HepG2 (cell line): ENCODE data around the gene TTYH1. TPM values are rescaled to one million over a fixed set of nuclear protein-coding genes. Genes with fewer than 3 reads are reported as not detected.

Source experiments
- ATAC-seq: fragments of 200-7000 bp; cut with Tn5 transposase; 3 replicates; pipeline ENCODE4 v1.9.1; 2020; ENCODE audit warnings: mild to moderate bottlenecking, moderate library complexity
- BruUV-seq: library from RNA; stranded (reverse); fragments of 400-500 nt; replicated peaks from 2 replicates; lab custom pipeline; 2021; lab: Mats Ljungman, UMichigan
- CTCF ChIA-PET: fragments of 300-600 bp; formaldehyde crosslinking; extraction: SDS; loops from one replicate; lab custom pipeline; 2021; ENCODE audit warnings: low total read pairs, inconsistent platforms, low intra/inter-chr PET ratio; lab: Yijun Ruan, JAX
- POLR2A ChIA-PET: fragments of 350-600 bp; sonication (Branson Sonifier 250); formaldehyde crosslinking; loops from one replicate; lab custom pipeline; 2020; ENCODE audit warnings: antibody characterized with exemption, inconsistent platforms; lab: Yijun Ruan, JAX
- DNase-seq: peaks from one replicate; pipeline ENCODE4 v3.0.0-alpha.2; 2015; ENCODE audit warnings: low spot score
- FAIRE-seq: peaks from 3 replicates; lab custom pipeline; 2011; peaks lifted over from hg19 to GRCh38; lab: Jason Lieb, UNC
- H2AFZ ChIP-seq: one replicate; pipeline ENCODE4 v1.6.1; 2011; ENCODE audit warnings: low read length, inconsistent platforms
- H3K27ac ChIP-seq: fragments of 300-600 bp; 3 replicates; pipeline ENCODE4 v1.8.0; 2011; ENCODE audit warnings: mixed run types, mild to moderate bottlenecking, mixed read lengths, low read length, inconsistent platforms; ENCODE audit not compliant: insufficient read depth; ENCODE audit errors: extremely low read length
- H3K27me3 ChIP-seq, 2 experiments: fragments of 200-600 bp in 1 of 2; 2 replicates in 1 of 2; 3 replicates in 1 of 2; pipeline versions ENCODE4 v1.6.0 to v1.8.0; 2011; ENCODE audit warnings: low read length in 2 of 2, mild to moderate bottlenecking in 2 of 2, moderate library complexity in 2 of 2, inconsistent platforms in 1 of 2; ENCODE audit not compliant: insufficient read depth in 2 of 2, control insufficient read depth in 1 of 2
- H3K36me3 ChIP-seq, 2 experiments: fragments of 200-600 bp in 1 of 2; replicated peaks in 1 of 2; 2 replicates in 1 of 2; 3 replicates in 1 of 2; pipeline versions ENCODE4 v1.5.1 to v1.8.0; 2011; ENCODE audit warnings: low read length in 2 of 2, inconsistent platforms in 1 of 2; ENCODE audit not compliant: insufficient read depth in 2 of 2, control insufficient read depth in 1 of 2
- H3K4me1 ChIP-seq: 2 replicates; pipeline ENCODE4 v1.5.1; 2012; ENCODE audit warnings: low read length, inconsistent platforms; ENCODE audit not compliant: insufficient read depth
- H3K4me2 ChIP-seq: 2 replicates; pipeline ENCODE4 v1.6.0; 2011; ENCODE audit warnings: low read depth, low read length, inconsistent platforms
- H3K4me3 ChIP-seq, 3 experiments: fragments of 200-600 bp in 1 of 3; sonication (generic), shearing (Covaris generic) in 1 of 3; replicated peaks in 1 of 3; 2 replicates each; pipeline ENCODE4 v1.5.1; 2011 to 2016; ENCODE audit warnings: low read length in 3 of 3, inconsistent platforms in 2 of 3, low read depth in 2 of 3, mild to moderate bottlenecking in 2 of 3, control low read depth in 1 of 3, mixed read lengths in 1 of 3; ENCODE audit not compliant: insufficient read depth in 1 of 3
- H3K79me2 ChIP-seq: one replicate; pipeline ENCODE4 v1.6.1; 2011; ENCODE audit warnings: low read length, inconsistent platforms; ENCODE audit not compliant: insufficient read depth
- H3K9ac ChIP-seq: 2 replicates; pipeline ENCODE4 v1.6.0; 2011; ENCODE audit warnings: mild to moderate bottlenecking, low read depth, low read length, inconsistent platforms; ENCODE audit not compliant: insufficient read depth
- H3K9me3 ChIP-seq: 2 replicates; pipeline ENCODE4 v1.5.1; 2012; ENCODE audit warnings: mild to moderate bottlenecking, low read length
- H4K20me1 ChIP-seq: 2 replicates; pipeline ENCODE4 v1.6.0; 2011; ENCODE audit warnings: inconsistent platforms, mild to moderate bottlenecking, low read length, moderate library complexity; ENCODE audit not compliant: insufficient read depth
- ARNT2 ChIP-seq: sonication (generic); formaldehyde crosslinking; IDR thresholded peaks from 2 replicates; pipeline ENCODE4 v1.8.0; 2022; ENCODE audit warnings: mild to moderate bottlenecking, low read depth, missing genetic modification reagents, moderate library complexity
- KDM5B ChIP-seq: sonication (generic); formaldehyde crosslinking; IDR thresholded peaks from 2 replicates; pipeline ENCODE4 v1.4.0; 2020; ENCODE audit warnings: missing genetic modification reagents, mild to moderate bottlenecking, borderline replicate concordance
- NFYB ChIP-seq: sonication (generic); formaldehyde crosslinking; IDR thresholded peaks from 2 replicates; pipeline ENCODE4 v1.4.0; 2020; ENCODE audit warnings: missing genetic modification reagents
- ZNF263 ChIP-seq: sonication (generic); formaldehyde crosslinking; IDR thresholded peaks from 2 replicates; pipeline ENCODE4 v1.4.0; 2020; ENCODE audit warnings: missing genetic modification reagents
- WGBS: methylation state at CpG from one replicate; pipeline ENCODE4 v1.1.6; 2017; ENCODE audit warnings: low lambda C conversion rate; 5-methylcytosine and 5-hydroxymethylcytosine counted together
- in situ Hi-C: cut with HindIII; loops from 2 replicates; pipeline ENCODE4 v1.10.0; 2017; ENCODE audit warnings: low pct_unique_long_range_greater_than_20kb; ENCODE audit not compliant: extremely low pct_ligation_motif_present
- intact Hi-C: fragments of 100-400 bp; cut with micrococcal nuclease; formaldehyde crosslinking; loops from one replicate; pipeline ENCODE4 v1.10.0; 2022; ENCODE audit not compliant: unreplicated experiment
- polyA plus RNA-seq, 8 experiments: library from polyadenylated mRNA; depleted of rRNA in 3 of 8; stranded (reverse) in 7 of 8; unstranded in 1 of 8; fragments of >200 nt; fragmentation: Illumina TruSeq in 4 of 8; extraction: Trizol in 4 of 8; gene quantifications; 2 replicates each; pipeline versions ENCODE4 v1.2.1 to v1.2.3, GENCODE V29; 2011 to 2016; ENCODE audit warnings: low read depth in 4 of 8, missing spikeins in 1 of 8, mixed read lengths in 1 of 8; ENCODE audit not compliant: insufficient read depth in 1 of 8
- total RNA-seq, 5 experiments: library from RNA; depleted of rRNA; stranded (reverse); fragments of >200 nt; fragmentation: Illumina TruSeq; extraction: Trizol; gene quantifications; 2 replicates each; pipeline ENCODE4 v1.2.3, GENCODE V29; 2016; ENCODE audit warnings: low read depth in 1 of 5
- TF ChIP-seq, protein P1 (sequence below): sonication (generic); formaldehyde crosslinking; IDR thresholded peaks from 2 replicates; pipeline ENCODE4 v1.4.0; 2020; ENCODE audit warnings: missing genetic modification reagents

TTYH1 gene
- total and polyA plus RNA-seq, 2 of the 13 experiments (the other 11 are each of a cell fraction or from before 2014, with no cell fraction given) = 6.9 to 19.9 TPM

GRCh38 chr19:54387991-54388801 is 27.1 kb upstream of the TTYH1 start:
- H3K27me3 ChIP-seq = peaks cover 0 to 26% of the 10 kb centered on the region in 2 experiments; a peak in 4 of 5 replicates
- H3K36me3 ChIP-seq = no peaks in the 10 kb centered on the region
- peak overlapping the region; percentile 74 for H3K4me2 ChIP-seq
- no peak overlapping the region for H3K9ac ChIP-seq
- DNase-seq (no peak), FAIRE-seq (no peak), ATAC-seq (peak; percentile 69)
- H3K9me3 ChIP-seq = no peaks in the 10 kb centered on the region
- ChIA-PET CTCF (interaction anchor here (1.5 kb wide), 1 partner anchor 64 kb away, joined by 4 read pairs; no protein-coding TSS in a partner anchor), POLR2A (interaction anchor here (0.6 to 1.5 kb wide), 6 partner anchors 9 to 75 kb away, joined by 3 to 5 read pairs (median 4); partner anchors contain the start of genes LAIR1 and LENG8)
- intact Hi-C loops = no loop called here
- H4K20me1 ChIP-seq = no peaks in the 10 kb centered on the region
- peak overlapping the region; percentile 70 for H2AFZ ChIP-seq
- in situ Hi-C loops = no loop called here
- H3K4me1 ChIP-seq = peaks cover 13% of the 10 kb centered on the region
- WGBS = 2% methylated on average over 32 of the region's 36 CpGs
- no peaks in the 10 kb centered on the region for H3K79me2 ChIP-seq
- H3K27ac ChIP-seq = no peak overlapping the region
- BruUV-seq = no TSS peak
- peak; percentile 57; the same call in 1 of the 2 replicates for TF ChIP-seq ZNF263 (CRISPR knock-in tag)
- TF ChIP-seq NFYB (CRISPR knock-in tag) = no peak
- TF ChIP-seq KDM5B (CRISPR knock-in tag) = 0 out of 2 replicates have a peak, but pooled peaks have one; percentile 18
- no peak for TF ChIP-seq ARNT2
- H3K4me3 ChIP-seq = peak overlapping the region; percentile 40 to 55 (median 52)

GRCh38 chr19:54388802-54389139 is 26.5 kb upstream of the TTYH1 start:
- FAIRE-seq (no peak), DNase-seq (no peak), ATAC-seq (no peak)
- in situ Hi-C loops (no loop called here), intact Hi-C loops (no loop called here)
- H2AFZ ChIP-seq = no peak overlapping the region
- H3K4me3 ChIP-seq = peak overlapping the region in 2 of 3 experiments; percentile 52 to 55; a peak in 4 of 6 replicates
- BruUV-seq = no TSS peak
- no peaks in the 10 kb centered on the region for H4K20me1 ChIP-seq
- peaks cover 0 to 26% of the 10 kb centered on the region in 2 experiments; a peak in 4 of 5 replicates for H3K27me3 ChIP-seq
- ChIA-PET POLR2A (interaction anchor here (0.6 to 1.5 kb wide), 6 partner anchors 10 to 75 kb away, joined by 3 to 5 read pairs (median 4); partner anchors contain the start of genes LAIR1 and LENG8), CTCF (interaction anchor here (1.5 kb wide), 1 partner anchor 64 kb away, joined by 4 read pairs; no protein-coding TSS in a partner anchor)
- peaks cover 13% of the 10 kb centered on the region for H3K4me1 ChIP-seq
- H3K9ac ChIP-seq = no peak overlapping the region
- 5% methylated on average over 8 of the region's 9 CpGs for WGBS
- no peaks in the 10 kb centered on the region for H3K36me3 ChIP-seq
- H3K4me2 ChIP-seq = peak overlapping the region; percentile 74
- H3K27ac ChIP-seq = no peak overlapping the region
- TF ChIP-seq, protein P1, sequence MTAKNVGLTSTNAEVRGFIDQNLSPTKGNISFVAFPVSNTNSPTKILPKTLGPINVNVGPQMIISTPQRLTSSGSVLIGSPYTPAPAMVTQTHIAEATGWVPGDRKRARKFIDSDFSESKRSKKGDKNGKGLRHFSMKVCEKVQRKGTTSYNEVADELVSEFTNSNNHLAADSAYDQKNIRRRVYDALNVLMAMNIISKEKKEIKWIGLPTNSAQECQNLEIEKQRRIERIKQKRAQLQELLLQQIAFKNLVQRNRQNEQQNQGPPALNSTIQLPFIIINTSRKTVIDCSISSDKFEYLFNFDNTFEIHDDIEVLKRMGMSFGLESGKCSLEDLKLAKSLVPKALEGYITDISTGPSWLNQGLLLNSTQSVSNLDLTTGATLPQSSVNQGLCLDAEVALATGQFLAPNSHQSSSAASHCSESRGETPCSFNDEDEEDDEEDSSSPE = no peak
- TF ChIP-seq KDM5B (CRISPR knock-in tag) = 0 out of 2 replicates have a peak, but pooled peaks have one; percentile 26
- TF ChIP-seq, all 625 proteins: peak for 1
- H3K9me3 ChIP-seq = no peaks in the 10 kb centered on the region
- no peaks in the 10 kb centered on the region for H3K79me2 ChIP-seq
